GM23338 (cell line): ENCODE data around the gene ANTXR2. TPM values are rescaled to one million over a fixed set of nuclear protein-coding genes. Genes with fewer than 3 reads are reported as not detected.

Experiments used
- ATAC-seq: fragments of 200-7000 bp; cut with Tn5 transposase; 3 replicates; pipeline ENCODE4 v1.9.1; 2020
- DNase-seq: peaks from one replicate; pipeline ENCODE4 v3.0.0-alpha.2; 2015; ENCODE audit warnings: low spot score
- H2AFZ ChIP-seq: fragments of 200-600 bp; sonication (generic); 2 replicates; pipeline ENCODE4 v1.8.0; 2016; ENCODE audit warnings: antibody characterized with exemption, mild to moderate bottlenecking, moderate library complexity
- H3F3A ChIP-seq: fragments of 200-600 bp; sonication (generic); replicated peaks from 2 replicates; pipeline ENCODE4 v1.8.0; 2017; ENCODE audit warnings: antibody characterized with exemption, mixed run types, low read depth
- H3K27ac ChIP-seq: fragments of 200-600 bp; sonication (generic); 2 replicates; pipeline ENCODE4 v1.6.1; 2016; ENCODE audit warnings: low read depth
- H3K27me3 ChIP-seq: fragments of 200-600 bp; sonication (generic); 2 replicates; pipeline ENCODE4 v1.8.0; 2016; ENCODE audit warnings: mild to moderate bottlenecking, mixed run types, moderate library complexity; ENCODE audit not compliant: insufficient read depth
- H3K36me3 ChIP-seq: fragments of 200-600 bp; sonication (generic); 2 replicates; pipeline ENCODE4 v1.8.0; 2016; ENCODE audit warnings: mild to moderate bottlenecking; ENCODE audit not compliant: insufficient read depth
- H3K4me1 ChIP-seq: fragments of 200-600 bp; sonication (generic); 2 replicates; pipeline ENCODE4 v1.8.0; 2016; ENCODE audit warnings: mild to moderate bottlenecking, moderate library complexity; ENCODE audit not compliant: insufficient read depth
- H3K4me2 ChIP-seq: fragments of 200-600 bp; sonication (generic); 2 replicates; pipeline ENCODE4 v1.7.1; 2017; ENCODE audit warnings: mixed run types
- H3K4me3 ChIP-seq: fragments of 200-600 bp; sonication (generic); 2 replicates; pipeline ENCODE4 v1.6.1; 2016; ENCODE audit warnings: mixed run types
- H3K79me2 ChIP-seq: fragments of 200-600 bp; sonication (generic); replicated peaks from 2 replicates; pipeline ENCODE4 v1.8.0; 2017; ENCODE audit warnings: mild to moderate bottlenecking; ENCODE audit not compliant: insufficient read depth
- H3K9me2 ChIP-seq: fragments of 200-600 bp; sonication (generic); 2 replicates; pipeline ENCODE4 v1.8.0; 2017; ENCODE audit not compliant: insufficient read depth
- H4K20me1 ChIP-seq: fragments of 200-600 bp; sonication (generic); replicated peaks from 2 replicates; pipeline ENCODE4 v1.8.0; 2017; ENCODE audit warnings: mild to moderate bottlenecking; ENCODE audit not compliant: insufficient read depth
- H3K27ac Mint-ChIP-seq: 2 replicates; pipeline ENCODE4 v1.8.0; 2020; ENCODE audit warnings: inconsistent platforms, mild to moderate bottlenecking, moderate library complexity, mixed read lengths
- H3K27me3 Mint-ChIP-seq: 3 replicates; pipeline ENCODE4 v1.8.0; 2022; ENCODE audit warnings: low read depth, mild to moderate bottlenecking, moderate library complexity, mixed read lengths, inconsistent platforms; ENCODE audit not compliant: insufficient read depth, poor library complexity
- H3K36me3 Mint-ChIP-seq: 3 replicates; pipeline ENCODE4 v1.8.0; 2021; ENCODE audit warnings: low read depth, mild to moderate bottlenecking, inconsistent platforms, moderate library complexity, mixed read lengths
- H3K4me1 Mint-ChIP-seq: 3 replicates; pipeline ENCODE4 v1.8.0; 2020; ENCODE audit warnings: mild to moderate bottlenecking, inconsistent platforms, mixed read lengths
- H3K4me3 Mint-ChIP-seq: 3 replicates; pipeline ENCODE4 v1.8.0; 2021; ENCODE audit warnings: moderate library complexity, mild to moderate bottlenecking, inconsistent platforms, mixed read lengths
- H3K9me3 Mint-ChIP-seq: 3 replicates; pipeline ENCODE4 v1.8.0; 2020; ENCODE audit warnings: moderate library complexity, mild to moderate bottlenecking, inconsistent platforms, mixed read lengths
- CTCF ChIP-seq, 2 experiments: fragments of 200-600 bp in 1 of 2; sonication (generic) in 1 of 2; conservative IDR thresholded peaks; 2 replicates each; pipeline versions ENCODE4 v1.5.1 to v1.6.1; 2016 to 2017; ENCODE audit warnings: antibody characterized with exemption in 2 of 2, low read depth in 2 of 2, mild to moderate bottlenecking in 2 of 2, moderate library complexity in 1 of 2
- ETS1 ChIP-seq: IDR thresholded peaks from 2 replicates; pipeline ENCODE4 v1.6.1; 2016; ENCODE audit warnings: antibody characterized with exemption
- EZH2phosphoT487 ChIP-seq: fragments of 200-600 bp; sonication (generic); IDR thresholded peaks from one replicate; pipeline ENCODE4 v1.8.1; 2018; ENCODE audit warnings: antibody characterized with exemption; ENCODE audit not compliant: unreplicated experiment
- JUNB ChIP-seq: IDR thresholded peaks from one replicate; pipeline ENCODE4 v1.6.1; 2016; ENCODE audit warnings: antibody characterized with exemption; ENCODE audit not compliant: unreplicated experiment
- REST ChIP-seq: IDR thresholded peaks from one replicate; pipeline ENCODE4 v1.6.1; 2018; ENCODE audit warnings: antibody characterized with exemption; ENCODE audit not compliant: unreplicated experiment
- STAT1 ChIP-seq: IDR thresholded peaks from one replicate; pipeline ENCODE4 v1.6.1; 2016; ENCODE audit warnings: antibody characterized with exemption; ENCODE audit not compliant: unreplicated experiment
- ZNF331 ChIP-seq: fragments of 250-450 bp; sonication (Bioruptor Pico); IDR thresholded peaks from 2 replicates; pipeline ENCODE4 v1.5.0; 2020; ENCODE audit warnings: low read depth, mild to moderate bottlenecking, moderate library complexity
- ZNF462 ChIP-seq: fragments of 250-450 bp; sonication (Bioruptor Pico); IDR thresholded peaks from 2 replicates; pipeline ENCODE4 v1.5.0; 2020; ENCODE audit warnings: mild to moderate bottlenecking, moderate library complexity
- polyA plus RNA-seq: library from polyadenylated mRNA; unstranded; fragments of >200 nt; fragmentation: Nextera tagmentation; extraction: Ambion mirVana; gene quantifications from 2 replicates; pipeline ENCODE4 v1.2.1, GENCODE V29; 2016
- total RNA-seq: library from RNA; depleted of rRNA; stranded (reverse); fragments of >200 nt; shearing (Covaris generic); gene quantifications from 2 replicates; pipeline ENCODE4 v1.2.3, GENCODE V29; 2014

Gene ANTXR2
- total and polyA plus RNA-seq, 2 experiments from 2014 or later = 2.0 to 5.3 TPM

- TF ChIP-seq ETS1 = no peak
- no peak for TF ChIP-seq EZH2phosphoT487
- no peak for TF ChIP-seq REST
- TF ChIP-seq JUNB = no peak
- TF ChIP-seq ZNF331 (CRISPR knock-in tag) = no peak
Observed at GRCh38 chr4:80022282-80022681, 50.7 kb downstream of the ANTXR2 start (continued).

GRCh38 chr4:80017125-80017854 is 55.7 kb downstream of the ANTXR2 start:
- Histone ChIP-seq H3K4me1 (no peaks in the 10 kb centered on the region), H3K79me2 (no peaks in the 10 kb centered on the region), H4K20me1 (no peaks in the 10 kb centered on the region), H3K27ac (no peak overlapping the region), H3K9me2 (no peaks in the 10 kb centered on the region), H3K4me2 (no peak overlapping the region), H3F3A (no peaks in the 10 kb centered on the region), H3K36me3 (no peaks in the 10 kb centered on the region), H2AFZ (no peak overlapping the region), H3K4me3 (no peak overlapping the region), H3K27me3 (no peaks in the 10 kb centered on the region)
- no peaks in the 10 kb centered on the region for H3K27me3 Mint-ChIP-seq
- no peak overlapping the region for H3K4me3 Mint-ChIP-seq
- no peaks in the 10 kb centered on the region for H3K4me1 Mint-ChIP-seq
- DNase-seq (no peak), ATAC-seq (no peak)
- no peak overlapping the region for H3K27ac Mint-ChIP-seq
- no peaks in the 10 kb centered on the region for H3K9me3 Mint-ChIP-seq
- H3K36me3 Mint-ChIP-seq = no peaks in the 10 kb centered on the region
- TF ChIP-seq CTCF (conservative IDR thresholded peaks at IDR 0.05; ENCODE audit: low read depth in 2 of 2) (no peak), ZNF331 (CRISPR knock-in tag) (no peak), STAT1 (no peak), ZNF462 (CRISPR knock-in tag) (no peak), ETS1 (no peak)
